B cell (primary cell): ENCODE data around the gene BHLHA15.

Experiments used
- EZH2 ChIP-seq: IDR thresholded peaks from 2 replicates; pipeline ENCODE4 v1.6.1; 2012; ENCODE audit warnings: borderline replicate concordance, low read depth, mild to moderate bottlenecking, moderate library complexity, low read length; ENCODE audit not compliant: insufficient read depth, poor library complexity, severe bottlenecking
- TF ChIP-seq, protein P1 (sequence below): fragments of 200-600 bp; IDR thresholded peaks from one replicate; pipeline ENCODE4 v1.8.0; 2022; ENCODE audit warnings: antibody characterized with exemption, mild to moderate bottlenecking

GRCh38 chr7:98213888-98214810, 2.9 kb downstream of the BHLHA15 start:
- TF ChIP-seq, protein P1, sequence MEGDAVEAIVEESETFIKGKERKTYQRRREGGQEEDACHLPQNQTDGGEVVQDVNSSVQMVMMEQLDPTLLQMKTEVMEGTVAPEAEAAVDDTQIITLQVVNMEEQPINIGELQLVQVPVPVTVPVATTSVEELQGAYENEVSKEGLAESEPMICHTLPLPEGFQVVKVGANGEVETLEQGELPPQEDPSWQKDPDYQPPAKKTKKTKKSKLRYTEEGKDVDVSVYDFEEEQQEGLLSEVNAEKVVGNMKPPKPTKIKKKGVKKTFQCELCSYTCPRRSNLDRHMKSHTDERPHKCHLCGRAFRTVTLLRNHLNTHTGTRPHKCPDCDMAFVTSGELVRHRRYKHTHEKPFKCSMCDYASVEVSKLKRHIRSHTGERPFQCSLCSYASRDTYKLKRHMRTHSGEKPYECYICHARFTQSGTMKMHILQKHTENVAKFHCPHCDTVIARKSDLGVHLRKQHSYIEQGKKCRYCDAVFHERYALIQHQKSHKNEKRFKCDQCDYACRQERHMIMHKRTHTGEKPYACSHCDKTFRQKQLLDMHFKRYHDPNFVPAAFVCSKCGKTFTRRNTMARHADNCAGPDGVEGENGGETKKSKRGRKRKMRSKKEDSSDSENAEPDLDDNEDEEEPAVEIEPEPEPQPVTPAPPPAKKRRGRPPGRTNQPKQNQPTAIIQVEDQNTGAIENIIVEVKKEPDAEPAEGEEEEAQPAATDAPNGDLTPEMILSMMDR = no peak
- no peak for TF ChIP-seq EZH2
